IMR-90 (cell line): ENCODE results near the gene FBXL14. TPM values are rescaled to one million over a fixed set of nuclear protein-coding genes. Genes with fewer than 3 reads are reported as not detected.
A peak's percentile ranks its signal among the peaks of the same experiment; 100 is the strongest.

Experiments
- MXI1 ChIP-seq: IDR thresholded peaks from 2 replicates; pipeline ENCODE4 v1.6.1; 2012; ENCODE audit warnings: low read depth, mild to moderate bottlenecking, low read length, moderate library complexity, borderline replicate concordance
- NFE2L2 ChIP-seq: fragments of 150-350 bp; IDR thresholded peaks from 2 replicates; pipeline ENCODE4 v1.6.1; 2016; ENCODE audit warnings: low read depth, mild to moderate bottlenecking, low read length
- RCOR1 ChIP-seq: IDR thresholded peaks from 2 replicates; pipeline ENCODE4 v1.6.1; 2012; ENCODE audit warnings: mild to moderate bottlenecking, low read length, improper control_type of control experiment; ENCODE audit not compliant: insufficient replicate concordance
- polyA plus RNA-seq, 3 experiments: library from polyadenylated mRNA; depleted of rRNA; stranded (reverse); fragments of >200 nt; gene quantifications; 2 replicates each; pipeline ENCODE4 v1.2.3, GENCODE V29; 2012; ENCODE audit warnings: low replicate concordance in 1 of 3
- total RNA-seq: library from RNA; depleted of rRNA; stranded (reverse); fragments of >200 nt; gene quantifications from 2 replicates; pipeline ENCODE4 v1.2.3, GENCODE V29; 2012

Gene FBXL14
- total and polyA plus RNA-seq, 2 of the 4 experiments (the other 2 are of a cell fraction) = 4.7 to 7.3 TPM

- TF ChIP-seq RCOR1 (peak; percentile 21), MXI1 (peak; percentile 62; the same call in 1 of the 2 replicates), NFE2L2 (0 out of 2 replicates have a peak, but pooled peaks have one; percentile 2)
These were observed 17.8 kb downstream of the FBXL14 start (continued) for GRCh38 chr12:1576410-1577241.
